K562 (cell line): ENCODE measurements around the gene BRSK1. TPM values are rescaled to one million over a fixed set of nuclear protein-coding genes. Genes with fewer than 3 reads are reported as not detected.

Experiments used
- CCAR2 ChIP-seq: fragments of 200-400 bp; formaldehyde crosslinking; IDR thresholded peaks from 2 replicates; pipeline ENCODE4 v1.6.1; 2017; ENCODE audit warnings: mild to moderate bottlenecking, low read depth, low read length
- CEBPB ChIP-seq: fragments of 450-650 bp; IDR thresholded peaks from 2 replicates; pipeline ENCODE4 v1.6.1; 2016; ENCODE audit warnings: missing genetic modification characterization, missing compliant biosample characterization
- COPS2 ChIP-seq: fragments of 450-650 bp; conservative IDR thresholded peaks from 2 replicates; pipeline ENCODE4 v1.6.1; 2016; ENCODE audit warnings: mild to moderate bottlenecking, moderate library complexity
- CREBBP ChIP-seq: IDR thresholded peaks from one replicate; pipeline ENCODE4 v1.6.1; 2012; ENCODE audit warnings: low read depth, mild to moderate bottlenecking, control low read depth, inconsistent platforms, low read length
- GABPB2 ChIP-seq: fragments of 250-450 bp; sonication (Bioruptor Pico); conservative IDR thresholded peaks from 2 replicates; pipeline ENCODE4 v1.5.1; 2021; ENCODE audit warnings: mild to moderate bottlenecking
- GATAD2B ChIP-seq: fragments of 450-650 bp; IDR thresholded peaks from 2 replicates; pipeline ENCODE4 v1.6.1; 2017; ENCODE audit warnings: mild to moderate bottlenecking, borderline replicate concordance
- IRF2 ChIP-seq: sonication (generic); formaldehyde crosslinking; IDR thresholded peaks from 2 replicates; pipeline ENCODE4 v1.8.1; 2022; ENCODE audit warnings: mild to moderate bottlenecking, missing genetic modification reagents
- MCM7 ChIP-seq, 2 experiments: fragments of 450-650 bp; IDR thresholded peaks; 2 replicates each; pipeline ENCODE4 v1.6.1; 2016 to 2018
- MED1 ChIP-seq: sonication (generic); formaldehyde crosslinking; IDR thresholded peaks from 2 replicates; pipeline ENCODE4 v1.8.1; 2023; ENCODE audit warnings: missing genetic modification reagents, borderline replicate concordance
- MIER1 ChIP-seq: fragments of 450-650 bp; IDR thresholded peaks from 2 replicates; pipeline ENCODE4 v1.6.1; 2016; ENCODE audit warnings: antibody characterized with exemption, mild to moderate bottlenecking, low read depth
- MYNN ChIP-seq, 2 experiments: sonication (generic); formaldehyde crosslinking in 1 of 2; IDR thresholded peaks; 2 replicates each; pipeline versions ENCODE4 v1.5.0 to v1.6.1; 2016 to 2020; ENCODE audit warnings: antibody characterized with exemption in 1 of 2, missing genetic modification reagents in 1 of 2
- NELFE ChIP-seq: IDR thresholded peaks from 2 replicates; pipeline ENCODE4 v1.6.1; 2011; ENCODE audit warnings: mild to moderate bottlenecking; ENCODE audit not compliant: insufficient read depth, insufficient read length
- PCBP2 ChIP-seq: fragments of 200-400 bp; formaldehyde crosslinking; IDR thresholded peaks from 2 replicates; pipeline ENCODE4 v1.6.1; 2018; ENCODE audit warnings: low read length, low read depth, mild to moderate bottlenecking, moderate library complexity; ENCODE audit not compliant: poor library complexity, severe bottlenecking
- POLR2A ChIP-seq: fragments of 450-650 bp; conservative IDR thresholded peaks from 2 replicates; pipeline ENCODE4 v1.6.1; 2016
- RBM15 ChIP-seq: fragments of 200-400 bp; formaldehyde crosslinking; IDR thresholded peaks from 2 replicates; pipeline ENCODE4 v1.6.1; 2018; ENCODE audit warnings: mild to moderate bottlenecking, low read length, moderate library complexity; ENCODE audit not compliant: insufficient read depth
- RCOR1 ChIP-seq, 2 experiments: IDR thresholded peaks; 2 replicates each; pipeline ENCODE4 v1.6.1; 2012; ENCODE audit warnings: low read depth in 2 of 2, low read length in 2 of 2, borderline replicate concordance in 1 of 2, improper control_type of control experiment in 1 of 2
- SMAD1 ChIP-seq: fragments of 150-350 bp; IDR thresholded peaks from 2 replicates; pipeline ENCODE4 v1.6.1; 2014; ENCODE audit warnings: low read length, low read depth; ENCODE audit not compliant: partially characterized antibody
- SRSF9 ChIP-seq: fragments of 200-400 bp; formaldehyde crosslinking; IDR thresholded peaks from 2 replicates; pipeline ENCODE4 v1.6.1; 2017; ENCODE audit warnings: low read depth, low read length, borderline replicate concordance
- TAF15 ChIP-seq: fragments of 200-400 bp; formaldehyde crosslinking; IDR thresholded peaks from 2 replicates; pipeline ENCODE4 v1.6.1; 2017; ENCODE audit warnings: mild to moderate bottlenecking, low read depth, low read length, moderate library complexity
- ZBTB26 ChIP-seq: fragments of 450-650 bp; formaldehyde crosslinking; IDR thresholded peaks from 2 replicates; pipeline ENCODE4 v1.4.0; 2022; ENCODE audit warnings: missing genetic modification characterization
- ZBTB7A ChIP-seq: IDR thresholded peaks from 2 replicates; pipeline ENCODE4 v1.6.1; 2011; ENCODE audit warnings: low read depth, mild to moderate bottlenecking, low read length, moderate library complexity, borderline replicate concordance; ENCODE audit not compliant: control insufficient read depth
- ZNF140 ChIP-seq: fragments of 250-450 bp; sonication (Bioruptor Pico); IDR thresholded peaks from 2 replicates; pipeline ENCODE4 v1.8.0; 2021; ENCODE audit warnings: moderate library complexity, mild to moderate bottlenecking, inconsistent platforms
- ZNF239 ChIP-seq: fragments of 250-450 bp; sonication (Bioruptor Pico); IDR thresholded peaks from 2 replicates; pipeline ENCODE4 v1.4.0; 2020; ENCODE audit warnings: mild to moderate bottlenecking
- ZNF696 ChIP-seq: fragments of 250-450 bp; sonication (Bioruptor Pico); conservative IDR thresholded peaks from 2 replicates; pipeline ENCODE4 v1.4.0; 2020; ENCODE audit warnings: mild to moderate bottlenecking, moderate library complexity
- polyA plus RNA-seq, 8 experiments: library from polyadenylated mRNA; depleted of rRNA in 4 of 8; stranded (reverse) in 5 of 8; unstranded in 3 of 8; fragments of >200 nt; fragmentation: Nextera tagmentation in 2 of 8; fragmentation: Illumina TruSeq in 1 of 8; extraction: Ambion mirVana in 2 of 8; extraction: Trizol in 1 of 8; gene quantifications; 2 replicates each; pipeline versions ENCODE4 v1.2.1 to v1.2.3, GENCODE V29; 2011 to 2014; ENCODE audit warnings: inconsistent platforms in 1 of 8, missing spikeins in 1 of 8
- total RNA-seq, 7 experiments: library from RNA; depleted of rRNA in 6 of 7; stranded (reverse); fragments of >200 nt in 6 of 7; fragmentation: Illumina TruSeq in 2 of 7; extraction: Trizol in 2 of 7; gene quantifications; 2 replicates each; pipeline versions ENCODE4 v1.2.1 to v1.2.3, GENCODE V29; 2011 to 2021; ENCODE audit warnings: low replicate concordance in 1 of 7
- TF ChIP-seq, protein P1 (sequence below), 2 experiments: fragments of 450-650 bp in 1 of 2; sonication (generic) in 1 of 2; formaldehyde crosslinking in 1 of 2; IDR thresholded peaks in 1 of 2; conservative IDR thresholded peaks in 1 of 2; 2 replicates each; pipeline versions ENCODE4 v1.6.1 to v1.8.1; 2016 to 2023; ENCODE audit warnings: mild to moderate bottlenecking in 2 of 2, moderate library complexity in 2 of 2, inconsistent platforms in 1 of 2, missing genetic modification reagents in 1 of 2
- TF ChIP-seq, protein P2 (sequence below): fragments of 450-650 bp; IDR thresholded peaks from 2 replicates; pipeline ENCODE4 v1.6.1; 2014; ENCODE audit warnings: low read depth, mild to moderate bottlenecking, moderate library complexity, borderline replicate concordance

BRSK1 gene
- total and polyA plus RNA-seq, 9 of the 15 experiments (the other 6 are each of a cell fraction or from before 2014, with no cell fraction given), result 1.7 to 9.3 (median 3.8) TPM; not detected in 2

- TF ChIP-seq TAF15 (no peak), MED1 (CRISPR knock-in tag) (no peak), CREBBP (no peak), MIER1 (no peak), MCM7 (IDR thresholded peaks at IDR 0.05) (no peak), ZNF140 (CRISPR knock-in tag) (no peak), IRF2 (CRISPR knock-in tag) (no peak), ZBTB26 (CRISPR knock-in tag) (no peak), CCAR2 (0 out of 2 replicates have a peak, but pooled peaks have one; percentile 71), RBM15 (no peak), RCOR1 (IDR thresholded peaks at IDR 0.05; ENCODE audit: borderline replicate concordance in 1 of 2, low read depth in 2 of 2, low read length in 2 of 2) (peak; percentile 91 to 98), NELFE (no peak), ZNF696 (no peak), SRSF9 (no peak), PCBP2 (no peak), MYNN (IDR thresholded peaks at IDR 0.05) (no peak; the same call in 1 of the 2 replicates), MYNN (CRISPR knock-in tag; IDR thresholded peaks at IDR 0.05) (no peak), ZBTB7A (no peak; the same call in 1 of the 2 replicates), ZNF239 (CRISPR knock-in tag) (no peak), GABPB2 (CRISPR knock-in tag) (no peak), CEBPB (peak; percentile 96), COPS2 (no peak), GATAD2B (peak; percentile 86), POLR2A (peak; percentile 92), SMAD1 (peak; percentile 64)
- TF ChIP-seq, protein P1, sequence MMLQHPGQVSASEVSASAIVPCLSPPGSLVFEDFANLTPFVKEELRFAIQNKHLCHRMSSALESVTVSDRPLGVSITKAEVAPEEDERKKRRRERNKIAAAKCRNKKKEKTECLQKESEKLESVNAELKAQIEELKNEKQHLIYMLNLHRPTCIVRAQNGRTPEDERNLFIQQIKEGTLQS (IDR thresholded peaks at IDR 0.05), result peak; percentile 48; the same call in 1 of the 2 replicates
- TF ChIP-seq, protein P1 (CRISPR knock-in tag; conservative IDR thresholded peaks at IDR 0.05), result peak; percentile 90
- TF ChIP-seq, protein P2, sequence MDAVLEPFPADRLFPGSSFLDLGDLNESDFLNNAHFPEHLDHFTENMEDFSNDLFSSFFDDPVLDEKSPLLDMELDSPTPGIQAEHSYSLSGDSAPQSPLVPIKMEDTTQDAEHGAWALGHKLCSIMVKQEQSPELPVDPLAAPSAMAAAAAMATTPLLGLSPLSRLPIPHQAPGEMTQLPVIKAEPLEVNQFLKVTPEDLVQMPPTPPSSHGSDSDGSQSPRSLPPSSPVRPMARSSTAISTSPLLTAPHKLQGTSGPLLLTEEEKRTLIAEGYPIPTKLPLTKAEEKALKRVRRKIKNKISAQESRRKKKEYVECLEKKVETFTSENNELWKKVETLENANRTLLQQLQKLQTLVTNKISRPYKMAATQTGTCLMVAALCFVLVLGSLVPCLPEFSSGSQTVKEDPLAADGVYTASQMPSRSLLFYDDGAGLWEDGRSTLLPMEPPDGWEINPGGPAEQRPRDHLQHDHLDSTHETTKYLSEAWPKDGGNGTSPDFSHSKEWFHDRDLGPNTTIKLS, result peak; percentile 86
Observed at GRCh38 chr19:55258828-55259539, 24.8 kb upstream of the BRSK1 start, which contains the start of gene PPP6R1 (continued).
